NK-92 treated with Interleukin-12 subunit alpha and Interleukin-12 subunit beta, amount 100 ng/mL, for 24 hours (cell line): ENCODE results near the gene DENND4A.
"Not testable (repeated sequence)": the region's sequence is repeated elsewhere in the genome, so short reads cannot be mapped to it uniquely, and the experiment has no call there.

Source experiments
- DNase-seq: peaks from one replicate; lab custom pipeline; 2025; lab: John Stamatoyannopoulos, UW

The DENND4A gene

DNA sequence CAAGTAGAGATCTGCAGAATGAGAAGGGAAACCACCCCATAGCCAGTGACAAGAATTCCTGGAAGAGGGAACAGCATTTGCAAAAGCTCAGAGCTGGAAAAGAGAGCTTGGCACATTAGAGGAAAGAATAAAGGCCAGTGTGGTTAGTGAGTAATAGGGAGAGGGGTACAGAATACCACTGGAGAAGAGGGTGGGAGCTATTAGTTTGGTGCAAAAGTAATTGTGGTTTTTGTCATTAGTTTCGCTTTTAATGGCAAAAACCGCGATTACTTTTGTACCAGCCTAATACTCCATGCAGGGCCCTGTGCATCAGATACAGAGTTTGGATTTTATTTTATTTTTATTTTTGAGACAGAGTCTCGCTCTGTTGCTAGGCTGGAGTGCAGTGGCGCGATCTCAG lies 160.6 kb downstream of the DENND4A start:
- no peak for DNase-seq

DNA sequence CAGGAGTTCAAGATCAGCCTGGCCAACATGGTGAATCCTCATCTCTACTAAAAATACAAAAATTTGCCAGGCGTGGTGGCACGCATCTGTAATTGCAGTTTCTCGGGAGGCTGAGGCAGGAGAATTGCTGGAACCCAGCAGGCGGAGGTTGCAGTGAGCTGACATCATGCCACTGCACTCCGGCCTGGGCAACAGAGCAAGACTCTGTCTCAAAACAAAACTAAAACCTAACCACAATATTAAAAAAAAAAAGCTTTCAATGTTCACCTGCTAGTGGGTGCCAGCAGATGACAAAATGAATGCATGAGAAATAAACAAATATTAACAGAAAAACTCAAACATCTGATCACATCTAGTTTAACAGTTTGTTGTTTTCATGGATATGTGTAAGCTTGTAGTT lies 161.3 kb downstream of the DENND4A start:
- peak; percentile 20 for DNase-seq

- DNase-seq: no peak
These were observed 162.5 kb downstream of the DENND4A start for GRCh38 chr15:65629548-65629947.

- no peak for DNase-seq
These were observed 165.2 kb downstream of the DENND4A start for GRCh38 chr15:65626856-65627255.

DNA sequence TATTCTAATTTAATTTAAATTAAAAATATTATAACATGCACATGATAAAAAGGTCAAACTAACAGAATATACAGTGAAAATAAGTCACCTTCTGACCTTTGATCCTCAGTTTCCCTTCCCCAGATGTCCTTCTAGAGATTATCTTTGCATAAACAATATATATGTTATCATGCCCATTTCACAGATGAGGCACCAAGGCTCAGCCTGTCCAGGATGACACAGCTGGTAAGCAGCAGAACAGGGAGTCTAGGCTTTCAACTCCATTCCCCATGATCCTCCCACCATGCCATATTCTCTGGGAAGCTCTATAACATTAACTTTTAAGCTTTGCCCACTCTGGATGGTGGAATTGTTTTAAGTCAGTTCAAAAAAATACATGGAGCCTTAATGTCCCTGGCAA lies 169.0 kb downstream of the DENND4A start:
- no peak for DNase-seq

- DNase-seq: no peak
These were observed 170.5 kb downstream of the DENND4A start, which contains the start of gene SLC24A1 for GRCh38 chr15:65621638-65622037. TSS of gene SLC24A1 (plus strand) at chr15:65621938. CDS start at chr15:65624081, 2,143 bp downstream.

DNA sequence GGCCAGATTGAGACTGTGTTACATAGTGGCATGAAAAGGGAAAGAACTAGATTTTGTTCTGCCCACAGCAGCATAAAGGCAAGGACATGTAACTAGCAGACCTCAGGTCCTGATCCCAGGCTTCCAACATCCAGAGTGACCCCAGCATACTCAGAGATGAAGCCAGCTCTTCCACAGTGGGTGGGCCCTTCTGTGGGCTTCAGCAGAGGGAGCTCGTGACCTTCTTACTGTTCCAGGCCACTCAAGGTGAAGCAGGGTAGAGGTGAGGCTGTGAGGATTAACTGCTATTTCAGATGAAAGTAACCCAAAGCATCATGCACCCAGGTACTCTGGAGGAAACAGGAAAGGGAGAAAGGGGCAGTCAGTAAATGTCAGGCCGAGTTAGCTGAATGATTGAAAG lies 171.3 kb downstream of the DENND4A start:
- DNase-seq: no peak

GRCh38 chr15:65619626-65620290 lies 172.3 kb downstream of the DENND4A start:
- no peak for DNase-seq

DNA sequence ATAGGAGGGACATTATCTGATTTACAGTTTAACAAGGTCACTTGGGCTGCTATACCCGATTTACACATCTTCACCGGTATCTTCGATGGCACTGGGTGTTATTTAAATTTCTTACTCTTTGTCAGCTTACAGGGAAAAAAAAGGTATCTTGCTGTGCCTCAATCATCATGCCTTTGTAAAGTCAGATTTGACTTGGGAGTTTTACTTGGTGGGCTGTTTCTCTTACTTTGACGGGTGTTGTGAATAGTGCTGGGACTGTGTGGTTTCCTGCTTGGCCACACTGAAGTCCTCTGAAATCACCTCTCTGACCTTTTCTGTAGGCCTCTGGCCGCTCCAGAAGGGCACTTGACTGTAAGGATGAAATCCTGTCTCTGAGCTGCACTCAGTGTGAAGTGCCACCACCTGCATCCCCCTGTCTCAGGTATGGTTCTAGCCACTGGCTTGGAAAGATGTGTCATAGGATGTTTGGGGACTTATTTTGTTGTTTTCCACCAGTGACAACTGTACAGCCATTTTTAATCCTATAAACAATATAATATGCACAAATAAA lies 173.5 kb downstream of the DENND4A start:
- DNase-seq: no peak

- DNase-seq: not testable (repeated sequence)
These were observed 176.2 kb downstream of the DENND4A start for GRCh38 chr15:65615887-65616286.

GRCh38 chr15:65612949-65613744 lies 178.9 kb downstream of the DENND4A start:
- no peak for DNase-seq

GRCh38 chr15:65612616-65612946 lies 179.5 kb downstream of the DENND4A start:
- DNase-seq: no peak

DNA sequence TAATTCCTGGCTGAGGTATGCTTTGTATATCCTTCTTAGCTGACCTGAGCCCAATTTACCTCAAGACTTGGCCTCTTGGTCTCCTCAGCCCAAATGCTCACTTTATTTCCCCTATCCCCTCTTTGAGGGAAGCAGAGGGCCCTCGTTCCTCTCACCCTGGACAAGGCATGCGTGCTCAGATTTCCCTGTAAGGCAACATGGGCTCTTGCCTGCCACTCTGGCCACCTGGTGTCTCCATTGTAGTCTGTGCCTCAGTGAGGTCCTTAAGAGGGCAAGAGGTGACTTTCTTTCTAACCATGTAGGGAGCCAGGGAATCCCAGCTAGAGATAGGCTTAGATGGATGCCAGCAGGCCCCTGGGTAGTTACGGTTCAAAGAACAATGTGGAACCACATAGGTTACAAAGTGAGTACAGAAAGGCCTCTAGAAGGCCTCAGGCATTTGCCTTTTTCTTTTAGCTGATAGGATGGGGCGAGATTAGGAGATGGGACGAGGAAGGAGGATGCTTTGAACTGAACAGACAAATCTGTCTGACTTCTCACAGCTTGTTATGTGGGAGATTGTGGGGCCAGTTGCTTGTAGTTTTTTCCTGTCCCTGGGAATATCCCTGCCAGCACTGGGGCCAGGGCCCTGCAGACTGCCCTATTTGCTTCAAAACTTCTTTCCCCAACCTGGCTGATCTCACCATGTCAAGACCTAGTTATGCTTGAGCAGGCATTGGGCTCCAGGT lies 180.0 kb downstream of the DENND4A start:
- DNase-seq: no peak

DNA sequence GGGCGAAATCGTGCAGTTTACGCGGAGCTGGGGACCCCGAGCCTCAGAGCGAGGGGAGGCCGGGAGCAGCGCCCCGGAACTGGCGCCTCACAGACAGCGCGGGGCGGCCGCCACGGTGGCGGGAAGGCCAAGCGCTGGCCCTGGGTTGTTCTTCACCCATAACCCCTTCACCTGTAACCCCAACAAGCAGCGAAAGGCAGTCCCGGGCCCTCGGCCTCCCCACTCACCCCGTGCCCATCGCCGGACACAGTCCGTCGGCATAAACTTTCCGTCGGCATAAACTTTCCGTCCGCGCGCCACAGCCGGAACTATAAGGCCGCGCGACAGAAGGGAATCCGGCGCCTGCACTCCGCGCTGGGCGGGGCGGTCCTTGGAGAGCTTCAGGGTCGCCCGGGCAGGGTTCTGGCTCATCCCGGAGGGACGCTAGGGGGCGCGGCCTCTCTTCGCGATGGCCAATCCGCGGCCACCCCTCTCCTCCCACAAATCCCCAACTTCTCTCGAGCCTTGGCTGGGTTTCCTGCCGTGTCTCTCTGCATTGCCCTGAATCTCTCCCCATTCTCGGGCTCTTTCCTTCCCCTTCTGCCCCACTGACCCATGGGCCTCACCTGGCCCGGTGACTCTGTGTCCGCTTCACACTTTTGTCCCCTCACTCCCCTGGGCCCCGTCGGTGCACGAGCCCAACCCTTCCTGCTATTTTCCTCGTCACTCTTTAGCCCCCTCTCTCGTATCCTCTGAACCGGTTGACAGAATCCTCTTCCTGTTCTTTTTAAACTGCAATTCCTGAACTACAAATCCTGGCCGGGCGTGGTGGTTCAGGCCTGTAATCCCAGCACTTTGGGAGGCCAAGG lies 181.0 kb downstream of the DENND4A start, which contains the start of gene INTS14:
TSS of gene INTS14 (minus strand) at position 261 of the 848 bp plus-strand sequence. CDS start 3,751 bp downstream, outside the sequence.
- DNase-seq: peak; percentile 94
